HUES48 (cell line): ENCODE measurements around the gene LRP1B.

Experiments
- H3K27ac ChIP-seq: one replicate; pipeline ENCODE4 v1.7.0; 2013; ENCODE audit warnings: low read depth, low read length, inconsistent platforms
- H3K27me3 ChIP-seq: 2 replicates; pipeline ENCODE4 v1.6.1; 2013; ENCODE audit warnings: mild to moderate bottlenecking, low read length; ENCODE audit not compliant: control insufficient read depth, insufficient read depth
- H3K36me3 ChIP-seq: 2 replicates; pipeline ENCODE4 v1.6.1; 2013; ENCODE audit warnings: low read length; ENCODE audit not compliant: control insufficient read depth, insufficient read depth
- H3K4me1 ChIP-seq: 2 replicates; pipeline ENCODE4 v1.6.1; 2013; ENCODE audit warnings: mild to moderate bottlenecking, low read length; ENCODE audit not compliant: control insufficient read depth, insufficient read depth
- H3K4me3 ChIP-seq: 2 replicates; pipeline ENCODE4 v1.5.1; 2013; ENCODE audit warnings: mild to moderate bottlenecking, low read depth, low read length
- H3K9ac ChIP-seq: 2 replicates; pipeline ENCODE4 v1.6.1; 2013; ENCODE audit warnings: mild to moderate bottlenecking, low read depth, low read length, moderate library complexity
- H3K9me3 ChIP-seq: 2 replicates; pipeline ENCODE4 v1.6.1; 2013; ENCODE audit warnings: low read length; ENCODE audit not compliant: control insufficient read depth, insufficient read depth

Gene LRP1B

DNA sequence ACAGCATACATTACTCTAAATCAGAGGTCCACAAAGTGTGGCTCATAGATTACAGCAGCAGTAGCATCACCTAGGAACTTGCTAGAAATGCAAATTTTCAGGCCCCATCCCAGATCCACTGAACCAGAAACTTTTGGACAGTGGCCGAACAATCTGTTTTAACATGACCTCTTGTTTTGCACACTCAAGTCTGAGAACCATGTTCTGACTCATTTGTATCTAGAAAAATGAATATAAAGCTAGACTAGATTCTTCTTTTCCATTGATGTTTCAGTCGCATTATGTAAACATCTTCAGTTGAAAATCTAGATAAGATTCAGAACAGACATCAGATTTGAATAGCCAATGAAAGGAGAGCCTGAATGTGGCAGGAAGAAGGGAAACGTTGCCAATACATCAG is 608.8 kb downstream of the LRP1B start:
- H3K4me1 ChIP-seq: no peaks in the 10 kb centered on the region
- no peaks in the 10 kb centered on the region for H3K9me3 ChIP-seq
- H3K4me3 ChIP-seq: no peak overlapping the region
- H3K27me3 ChIP-seq: no peaks in the 10 kb centered on the region
- no peak overlapping the region for H3K27ac ChIP-seq
- no peak overlapping the region for H3K9ac ChIP-seq
- no peaks in the 10 kb centered on the region for H3K36me3 ChIP-seq

DNA sequence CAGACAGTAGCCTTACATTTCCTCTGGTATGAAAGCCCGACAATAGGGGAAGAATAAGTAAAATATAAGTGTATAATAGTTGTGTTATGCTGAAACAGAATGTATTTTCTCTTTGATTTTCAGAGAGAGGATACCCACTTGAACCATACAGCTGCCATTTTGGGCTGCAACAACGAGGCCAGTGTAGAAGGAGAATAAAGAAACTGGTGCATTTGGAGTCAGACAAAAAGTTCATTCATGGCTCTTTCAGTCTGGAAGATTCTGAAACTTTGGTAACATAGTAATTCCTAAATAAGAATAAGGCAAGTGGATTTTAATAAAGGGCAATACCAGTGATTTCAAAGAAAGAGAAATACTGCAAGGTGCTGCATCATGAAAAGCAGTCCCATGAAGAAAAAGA is 610.9 kb downstream of the LRP1B start:
- no peak overlapping the region for H3K27ac ChIP-seq
- no peaks in the 10 kb centered on the region for H3K4me1 ChIP-seq
- H3K36me3 ChIP-seq: no peaks in the 10 kb centered on the region
- no peaks in the 10 kb centered on the region for H3K9me3 ChIP-seq
- H3K27me3 ChIP-seq: no peaks in the 10 kb centered on the region
- H3K4me3 ChIP-seq: no peak overlapping the region
- H3K9ac ChIP-seq: no peak overlapping the region

DNA sequence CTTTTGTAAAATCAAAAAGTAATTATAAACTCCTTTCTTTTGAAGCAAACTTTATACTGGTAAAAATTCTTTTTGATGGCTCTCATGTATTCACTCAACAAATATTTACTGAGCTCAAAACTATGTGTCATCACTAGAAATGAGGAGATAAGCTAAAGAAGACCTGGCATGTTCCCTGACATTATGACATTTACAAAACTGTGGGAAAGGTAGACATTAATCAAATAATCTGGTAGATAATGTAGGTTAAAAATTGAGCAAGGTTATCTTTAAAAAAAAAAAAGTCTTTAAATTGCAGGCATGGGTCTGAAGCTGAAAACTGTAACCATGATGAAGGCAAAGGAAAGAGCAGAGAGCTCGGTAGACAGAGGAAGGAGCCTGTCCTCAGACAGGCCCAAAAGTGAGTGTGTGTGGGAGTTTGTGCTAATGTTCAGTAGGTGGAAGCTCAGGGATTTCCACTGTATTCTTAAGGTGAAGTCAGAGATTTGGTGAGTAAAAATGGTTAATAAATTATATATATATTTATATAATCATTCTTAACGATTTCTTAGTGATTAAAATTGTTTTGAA is 612.9 kb downstream of the LRP1B start:
- Histone ChIP-seq H3K4me1 (no peaks in the 10 kb centered on the region), H3K27me3 (no peaks in the 10 kb centered on the region), H3K36me3 (no peaks in the 10 kb centered on the region), H3K4me3 (no peak overlapping the region), H3K9ac (no peak overlapping the region), H3K9me3 (no peaks in the 10 kb centered on the region), H3K27ac (no peak overlapping the region)

- Histone ChIP-seq H3K9me3 (no peaks in the 10 kb centered on the region), H3K9ac (no peak overlapping the region), H3K27me3 (no peaks in the 10 kb centered on the region), H3K4me1 (no peaks in the 10 kb centered on the region), H3K4me3 (no peak overlapping the region), H3K36me3 (no peaks in the 10 kb centered on the region), H3K27ac (no peak overlapping the region)
Observed at GRCh38 chr2:141517180-141517851, 613.5 kb downstream of the LRP1B start.

- Histone ChIP-seq H3K4me1 (no peaks in the 10 kb centered on the region), H3K27ac (no peak overlapping the region), H3K36me3 (no peaks in the 10 kb centered on the region), H3K9ac (no peak overlapping the region), H3K27me3 (no peaks in the 10 kb centered on the region), H3K4me3 (no peak overlapping the region), H3K9me3 (no peaks in the 10 kb centered on the region)
Observed at GRCh38 chr2:141515931-141516330, 614.9 kb downstream of the LRP1B start.

DNA sequence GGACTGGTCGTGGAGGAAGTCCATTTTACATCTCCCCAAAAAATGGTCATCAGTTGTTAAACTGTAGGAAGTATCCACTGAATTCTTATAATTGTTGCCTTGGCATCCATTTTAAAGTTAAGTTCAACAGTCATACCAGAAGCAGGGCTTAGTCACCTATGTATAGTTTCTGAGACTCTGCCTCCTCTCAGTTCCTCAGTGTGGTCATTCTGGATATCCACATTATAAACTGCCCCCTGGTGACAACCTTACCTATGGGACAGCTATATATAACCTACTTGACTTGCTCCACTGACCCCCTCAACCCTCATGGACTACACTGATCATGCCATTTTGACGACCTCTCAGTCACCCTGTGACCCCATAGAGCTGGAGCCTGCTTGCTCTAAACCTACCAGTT is 617.0 kb downstream of the LRP1B start:
- H3K9me3 ChIP-seq: no peaks in the 10 kb centered on the region
- no peak overlapping the region for H3K4me3 ChIP-seq
- H3K27me3 ChIP-seq: no peaks in the 10 kb centered on the region
- H3K36me3 ChIP-seq: no peaks in the 10 kb centered on the region
- H3K9ac ChIP-seq: no peak overlapping the region
- H3K4me1 ChIP-seq: no peaks in the 10 kb centered on the region
- no peak overlapping the region for H3K27ac ChIP-seq

DNA sequence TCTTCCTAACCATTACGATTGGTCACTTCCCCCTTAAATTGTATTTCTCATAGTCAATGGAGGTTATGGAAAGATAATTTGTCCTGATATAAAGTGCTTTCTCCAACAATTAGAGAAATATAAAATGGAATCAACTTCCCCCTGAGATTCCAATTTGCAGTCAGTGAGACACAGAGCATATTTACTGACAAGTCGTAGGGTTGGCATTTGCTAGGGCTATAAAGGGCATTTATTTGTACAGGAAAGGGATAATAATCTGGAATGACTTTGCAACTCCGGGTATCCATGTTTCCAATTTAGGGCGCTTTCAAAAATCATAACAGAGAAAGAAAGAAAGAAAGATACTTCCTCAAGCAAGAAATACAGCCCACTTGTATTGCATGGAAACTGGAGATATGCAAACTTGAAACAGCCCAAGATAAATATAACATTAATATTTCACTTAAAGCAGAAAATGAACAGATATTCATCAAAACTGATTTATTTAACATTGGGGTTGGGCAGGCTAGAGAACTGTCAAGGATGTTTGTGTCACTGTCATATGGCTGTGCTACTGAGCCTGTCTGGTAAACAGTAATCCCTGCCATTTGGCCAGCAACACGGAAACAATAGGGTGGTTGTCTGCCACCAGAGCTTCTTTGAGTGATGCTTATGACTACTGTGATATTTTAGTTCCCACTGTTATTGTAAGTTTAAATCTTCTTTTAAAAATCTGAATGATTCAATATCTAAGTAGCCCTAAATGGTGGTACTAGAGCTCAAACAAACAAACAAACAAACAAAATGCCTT is 621.8 kb downstream of the LRP1B start:
- Histone ChIP-seq H3K27ac (no peak overlapping the region), H3K9ac (no peak overlapping the region), H3K27me3 (no peaks in the 10 kb centered on the region), H3K4me3 (no peak overlapping the region), H3K36me3 (no peaks in the 10 kb centered on the region), H3K4me1 (no peaks in the 10 kb centered on the region), H3K9me3 (no peaks in the 10 kb centered on the region)

GRCh38 chr2:141508086-141508752 is 622.6 kb downstream of the LRP1B start:
- no peaks in the 10 kb centered on the region for H3K36me3 ChIP-seq
- H3K4me1 ChIP-seq: no peaks in the 10 kb centered on the region
- no peaks in the 10 kb centered on the region for H3K9me3 ChIP-seq
- H3K27ac ChIP-seq: no peak overlapping the region
- no peak overlapping the region for H3K9ac ChIP-seq
- H3K27me3 ChIP-seq: no peaks in the 10 kb centered on the region
- H3K4me3 ChIP-seq: no peak overlapping the region

- Histone ChIP-seq H3K27ac (no peak overlapping the region), H3K9ac (no peak overlapping the region), H3K9me3 (no peaks in the 10 kb centered on the region), H3K4me3 (no peak overlapping the region), H3K36me3 (no peaks in the 10 kb centered on the region), H3K4me1 (no peaks in the 10 kb centered on the region), H3K27me3 (no peaks in the 10 kb centered on the region)
Observed at GRCh38 chr2:141506135-141506534, 624.7 kb downstream of the LRP1B start.

- H3K27me3 ChIP-seq: no peaks in the 10 kb centered on the region
- H3K9me3 ChIP-seq: no peaks in the 10 kb centered on the region
- no peak overlapping the region for H3K9ac ChIP-seq
- no peak overlapping the region for H3K4me3 ChIP-seq
- no peaks in the 10 kb centered on the region for H3K36me3 ChIP-seq
- H3K27ac ChIP-seq: no peak overlapping the region
- no peaks in the 10 kb centered on the region for H3K4me1 ChIP-seq
Observed at GRCh38 chr2:141501752-141502151, 629.1 kb downstream of the LRP1B start.

GRCh38 chr2:141499123-141499522 is 631.7 kb downstream of the LRP1B start:
- Histone ChIP-seq H3K9ac (no peak overlapping the region), H3K4me1 (no peaks in the 10 kb centered on the region), H3K4me3 (no peak overlapping the region), H3K9me3 (no peaks in the 10 kb centered on the region), H3K27me3 (no peaks in the 10 kb centered on the region), H3K27ac (no peak overlapping the region), H3K36me3 (no peaks in the 10 kb centered on the region)
